ENCODE results near the gene PRSS1. TPM values are rescaled to one million over a fixed set of nuclear protein-coding genes. Genes with fewer than 3 reads are reported as not detected.
A peak's percentile ranks its signal among the peaks of the same experiment; 100 is the strongest.

The PRSS1 gene
- polyA plus RNA-seq, 1 experiment: not detected

- Histone ChIP-seq H3K4me3 (ENCODE audit: low read depth, low read length) (no peak overlapping the region), H3K27ac (ENCODE audit: low read depth, low read length) (no peak overlapping the region), H3K27me3 (ENCODE audit: control insufficient read depth, insufficient read depth, low read length) (no peaks in the 10 kb centered on the region), H3K9me3 (ENCODE audit: control insufficient read depth, insufficient read depth, low read length) (no peaks in the 10 kb centered on the region)
- TF ChIP-seq CTCF (IDR thresholded peaks at IDR 0.05; ENCODE audit: low read depth, low read length): peak; percentile 67
- no peak for DNase-seq (ENCODE audit: low read depth, low spot score)
- POLR2A ChIA-PET: no interaction called here
- CTCF ChIA-PET: interaction anchor here (0.7 to 1.3 kb wide), 7 partner anchors 18 to 177 kb away, joined by 3 to 7 read pairs (median 4); no protein-coding TSS in a partner anchor
These were observed 37.3 kb upstream of the PRSS1 start for GRCh38 chr7:142711746-142712616.

GRCh38 chr7:142712617-142712957 lies 36.7 kb upstream of the PRSS1 start:
- POLR2A ChIA-PET: no interaction called here
- no peak for TF ChIP-seq CTCF (IDR thresholded peaks at IDR 0.05; ENCODE audit: low read depth, low read length)
- DNase-seq (ENCODE audit: low read depth, low spot score): no peak
- H3K27ac ChIP-seq (ENCODE audit: low read depth, low read length): no peak overlapping the region
- H3K4me3 ChIP-seq (ENCODE audit: low read depth, low read length): no peak overlapping the region
- no peaks in the 10 kb centered on the region for H3K9me3 ChIP-seq (ENCODE audit: control insufficient read depth, insufficient read depth, low read length)
- CTCF ChIA-PET: interaction anchor here (0.7 to 1.3 kb wide), 8 partner anchors 18 to 215 kb away, joined by 3 to 7 read pairs (median 4); no protein-coding TSS in a partner anchor
- H3K27me3 ChIP-seq (ENCODE audit: control insufficient read depth, insufficient read depth, low read length): no peaks in the 10 kb centered on the region

GRCh38 chr7:142714375-142714774 lies 34.9 kb upstream of the PRSS1 start:
- TF ChIP-seq CTCF (IDR thresholded peaks at IDR 0.05; ENCODE audit: low read depth, low read length): no peak
- Histone ChIP-seq H3K27me3 (ENCODE audit: control insufficient read depth, insufficient read depth, low read length) (no peaks in the 10 kb centered on the region), H3K4me3 (ENCODE audit: low read depth, low read length) (no peak overlapping the region), H3K9me3 (ENCODE audit: control insufficient read depth, insufficient read depth, low read length) (no peaks in the 10 kb centered on the region), H3K27ac (ENCODE audit: low read depth, low read length) (no peak overlapping the region)
- no peak for DNase-seq (ENCODE audit: low read depth, low spot score)
- CTCF ChIA-PET: interaction anchor here (1.0 to 2.2 kb wide), 4 partner anchors 69 to 228 kb away, joined by 3 to 10 read pairs (median 6); no protein-coding TSS in a partner anchor
- POLR2A ChIA-PET: no interaction called here

GRCh38 chr7:142716596-142716995 lies 32.7 kb upstream of the PRSS1 start:
- Histone ChIP-seq H3K27ac (ENCODE audit: low read depth, low read length) (no peak overlapping the region), H3K9me3 (ENCODE audit: control insufficient read depth, insufficient read depth, low read length) (no peaks in the 10 kb centered on the region), H3K4me3 (ENCODE audit: low read depth, low read length) (no peak overlapping the region), H3K27me3 (ENCODE audit: control insufficient read depth, insufficient read depth, low read length) (no peaks in the 10 kb centered on the region)
- CTCF ChIA-PET: interaction anchor here (2.2 kb wide), 1 partner anchor 181 kb away, joined by 8 read pairs; no protein-coding TSS in a partner anchor
- no peak for TF ChIP-seq CTCF (IDR thresholded peaks at IDR 0.05; ENCODE audit: low read depth, low read length)
- POLR2A ChIA-PET: no interaction called here
- no peak for DNase-seq (ENCODE audit: low read depth, low spot score)

- Histone ChIP-seq H3K27ac (ENCODE audit: low read depth, low read length) (no peak overlapping the region), H3K27me3 (ENCODE audit: control insufficient read depth, insufficient read depth, low read length) (no peaks in the 10 kb centered on the region), H3K9me3 (ENCODE audit: control insufficient read depth, insufficient read depth, low read length) (no peaks in the 10 kb centered on the region), H3K4me3 (ENCODE audit: low read depth, low read length) (no peak overlapping the region)
- ChIA-PET CTCF (no interaction called here), POLR2A (no interaction called here)
- no peak for DNase-seq (ENCODE audit: low read depth, low spot score)
- TF ChIP-seq CTCF (IDR thresholded peaks at IDR 0.05; ENCODE audit: low read depth, low read length): no peak
These were observed 31.8 kb upstream of the PRSS1 start for GRCh38 chr7:142717453-142717852.
